K562 (cell line): ENCODE measurements around the gene FBXO9. TPM values are rescaled to one million over a fixed set of nuclear protein-coding genes. Genes with fewer than 3 reads are reported as not detected.

Source experiments
- ATAC-seq: fragments of 200-7000 bp; cut with Tn5 transposase; 3 replicates; pipeline ENCODE4 v1.9.1; 2020; ENCODE audit warnings: moderate library complexity
- BruUV-seq: library from RNA; stranded (reverse); fragments of 400-500 nt; replicated peaks from 2 replicates; lab custom pipeline; 2021; lab: Mats Ljungman, UMichigan
- CTCF ChIA-PET: fragments of 300-600 bp; formaldehyde crosslinking; extraction: SDS; loops from one replicate; lab custom pipeline; 2021; ENCODE audit warnings: low intra/inter-chr PET ratio; lab: Yijun Ruan, JAX
- POLR2A ChIA-PET: fragments of 300-600, 350-650 bp; sonication (Branson Sonifier 250); formaldehyde crosslinking; extraction: SDS; loops from one replicate; lab custom pipeline; 2021; ENCODE audit warnings: antibody characterized with exemption, inconsistent platforms; lab: Yijun Ruan, JAX
- DNase-seq, 4 experiments: peaks; one replicate each; pipeline versions ENCODE4 v3.0.0 to v3.0.0-alpha.2; 2011 to 2018; ENCODE audit warnings: low spot score in 3 of 4, mixed read lengths in 3 of 4; ENCODE audit errors: extremely low read depth in 1 of 4
- FAIRE-seq: peaks from 2 replicates; lab custom pipeline; 2011; peaks lifted over from hg19 to GRCh38; lab: Jason Lieb, UNC
- H2AFZ ChIP-seq: 2 replicates; pipeline ENCODE4 v1.6.0; 2011; ENCODE audit warnings: low read depth, low read length, control low read depth, inconsistent platforms
- H3K27ac ChIP-seq: fragments of 200-600 bp; 3 replicates; pipeline ENCODE4 v1.8.0; 2011; ENCODE audit warnings: low read depth, mild to moderate bottlenecking, control low read depth, inconsistent platforms, low read length, moderate library complexity, mixed read lengths; ENCODE audit errors: extremely low read depth
- H3K27me3 ChIP-seq, 2 experiments: fragments of 300-600 bp in 1 of 2; 2 replicates in 1 of 2; 3 replicates in 1 of 2; pipeline versions ENCODE4 v1.6.0 to v1.8.0; 2011; ENCODE audit warnings: inconsistent platforms in 2 of 2, low read length in 2 of 2, mild to moderate bottlenecking in 1 of 2, mixed read lengths in 1 of 2, moderate library complexity in 1 of 2; ENCODE audit not compliant: control insufficient read depth in 2 of 2, insufficient read depth in 2 of 2
- H3K36me3 ChIP-seq: fragments of 300-600 bp; 3 replicates; pipeline ENCODE4 v1.8.0; 2011; ENCODE audit warnings: mild to moderate bottlenecking, low read length, inconsistent platforms; ENCODE audit not compliant: control insufficient read depth, insufficient read depth
- H3K4me1 ChIP-seq, 2 experiments: fragments of 200-600 bp in 1 of 2; replicated peaks in 1 of 2; 2 replicates in 1 of 2; 3 replicates in 1 of 2; pipeline versions ENCODE4 v1.5.1 to v1.8.0; 2011; ENCODE audit warnings: inconsistent platforms in 2 of 2, low read length in 2 of 2, mild to moderate bottlenecking in 1 of 2, mixed read lengths in 1 of 2, moderate library complexity in 1 of 2; ENCODE audit not compliant: control insufficient read depth in 2 of 2, insufficient read depth in 2 of 2
- H3K4me2 ChIP-seq: 2 replicates; pipeline ENCODE4 v1.6.1; 2011; ENCODE audit warnings: low read length, control low read depth, inconsistent platforms, mixed read lengths; ENCODE audit not compliant: insufficient read depth
- H3K4me3 ChIP-seq: fragments of 200-600 bp; sonication (generic), shearing (Covaris generic); 2 replicates; pipeline ENCODE4 v1.5.1; 2016; ENCODE audit warnings: control low read depth, inconsistent platforms
- H3K79me2 ChIP-seq: fragments of 200-600 bp; 3 replicates; pipeline ENCODE4 v1.8.0; 2011; ENCODE audit warnings: low read length, inconsistent platforms; ENCODE audit not compliant: control insufficient read depth, insufficient read depth
- H3K9ac ChIP-seq, 2 experiments: 2 replicates each; pipeline versions ENCODE4 v1.6.0 to v1.6.1; 2011; ENCODE audit warnings: low read depth in 2 of 2, low read length in 2 of 2, control low read depth in 1 of 2, inconsistent platforms in 1 of 2, mild to moderate bottlenecking in 1 of 2, mixed read lengths in 1 of 2; ENCODE audit not compliant: insufficient read depth in 1 of 2
- H3K9me1 ChIP-seq: one replicate; pipeline ENCODE4 v1.6.0; 2011; ENCODE audit warnings: inconsistent platforms, mild to moderate bottlenecking, low read length, moderate library complexity; ENCODE audit not compliant: control insufficient read depth, insufficient read depth
- H3K9me3 ChIP-seq: replicated peaks from 2 replicates; pipeline ENCODE4 v1.5.1; 2011; ENCODE audit warnings: low read depth, low read length, inconsistent platforms; ENCODE audit not compliant: control insufficient read depth, insufficient read depth
- H4K20me1 ChIP-seq: replicated peaks from 2 replicates; pipeline ENCODE4 v1.6.1; 2011; ENCODE audit warnings: low read length, inconsistent platforms, mixed read lengths; ENCODE audit not compliant: control insufficient read depth, insufficient read depth
- BRD9 ChIP-seq: fragments of 450-650 bp; IDR thresholded peaks from 2 replicates; pipeline ENCODE4 v1.6.1; 2018; ENCODE audit warnings: low read depth; ENCODE audit not compliant: partially characterized antibody
- CBFA2T2 ChIP-seq: fragments of 450-650 bp; conservative IDR thresholded peaks from 2 replicates; pipeline ENCODE4 v1.6.1; 2017; ENCODE audit warnings: mild to moderate bottlenecking
- CBX2 ChIP-seq: fragments of 200-600 bp; sonication (generic); IDR thresholded peaks from one replicate; pipeline ENCODE4 v1.6.1; 2012; ENCODE audit warnings: mild to moderate bottlenecking, low read length, inconsistent platforms; ENCODE audit not compliant: insufficient read depth, poor library complexity, severe bottlenecking
- CBX8 ChIP-seq: fragments of 200-600 bp; sonication (generic); IDR thresholded peaks from 2 replicates; pipeline ENCODE4 v1.6.1; 2012; ENCODE audit warnings: borderline replicate concordance, mixed run types, low read depth, mild to moderate bottlenecking, moderate library complexity, mixed read lengths, low read length, control low read depth, inconsistent platforms; ENCODE audit not compliant: poor library complexity, severe bottlenecking; ENCODE audit errors: extremely low read depth
- EZH2 ChIP-seq: IDR thresholded peaks from 2 replicates; pipeline ENCODE4 v1.6.1; 2012; ENCODE audit warnings: low read depth, mild to moderate bottlenecking, inconsistent platforms, low read length, borderline replicate concordance
- HDAC1 ChIP-seq, 2 experiments: fragments of 450-650 bp; IDR thresholded peaks; 2 replicates each; pipeline ENCODE4 v1.6.1; 2016 to 2017; ENCODE audit warnings: inconsistent platforms in 1 of 2, mild to moderate bottlenecking in 1 of 2, moderate library complexity in 1 of 2
- HMG20B ChIP-seq: fragments of 250-450 bp; sonication (Bioruptor Pico); IDR thresholded peaks from 2 replicates; pipeline ENCODE4 v1.5.0; 2021; ENCODE audit warnings: mild to moderate bottlenecking
- JUNB ChIP-seq: fragments of 450-650 bp; formaldehyde crosslinking; conservative IDR thresholded peaks from 2 replicates; pipeline ENCODE4 v1.4.0; 2020; ENCODE audit warnings: mild to moderate bottlenecking
- NFATC3 ChIP-seq: fragments of 450-650 bp; IDR thresholded peaks from 2 replicates; pipeline ENCODE4 v1.6.1; 2017; ENCODE audit warnings: mild to moderate bottlenecking
- PML ChIP-seq: IDR thresholded peaks from 2 replicates; pipeline ENCODE4 v1.6.1; 2012; ENCODE audit warnings: low read length, inconsistent platforms
- RCOR1 ChIP-seq, 2 experiments: IDR thresholded peaks; 2 replicates each; pipeline ENCODE4 v1.6.1; 2012; ENCODE audit warnings: low read depth in 2 of 2, low read length in 2 of 2, borderline replicate concordance in 1 of 2, improper control_type of control experiment in 1 of 2
- SMARCA5 ChIP-seq: fragments of 450-650 bp; IDR thresholded peaks from 2 replicates; pipeline ENCODE4 v1.6.1; 2016
- SP1 ChIP-seq: sonication (generic); formaldehyde crosslinking; IDR thresholded peaks from 2 replicates; pipeline ENCODE4 v1.8.1; 2022; ENCODE audit warnings: mild to moderate bottlenecking, missing genetic modification reagents
- TARDBP ChIP-seq: fragments of 450-650 bp; IDR thresholded peaks from 2 replicates; pipeline ENCODE4 v1.6.1; 2016
- TRIM24 ChIP-seq, 2 experiments: fragments of 450-650 bp; IDR thresholded peaks; 2 replicates each; pipeline ENCODE4 v1.6.1; 2016
- ZBTB34 ChIP-seq: fragments of 250-450 bp; sonication (Bioruptor Pico); IDR thresholded peaks from 2 replicates; pipeline ENCODE4 v1.8.0; 2021; ENCODE audit warnings: mild to moderate bottlenecking, moderate library complexity
- in situ Hi-C: fragments of 300-500 bp; cut with MboI; formaldehyde crosslinking; loops from 4 replicates; pipeline ENCODE4 v1.15.0; 2018; ENCODE audit warnings: inconsistent platforms, mixed read lengths
- intact Hi-C: fragments of 100-400 bp; cut with micrococcal nuclease; formaldehyde crosslinking; loops from 2 replicates; pipeline ENCODE4 v1.14.2; 2022
- polyA plus RNA-seq, 8 experiments: library from polyadenylated mRNA; depleted of rRNA in 4 of 8; stranded (reverse) in 5 of 8; unstranded in 3 of 8; fragments of >200 nt; fragmentation: Nextera tagmentation in 2 of 8; fragmentation: Illumina TruSeq in 1 of 8; extraction: Ambion mirVana in 2 of 8; extraction: Trizol in 1 of 8; gene quantifications; 2 replicates each; pipeline versions ENCODE4 v1.2.1 to v1.2.3, GENCODE V29; 2011 to 2014; ENCODE audit warnings: inconsistent platforms in 1 of 8, missing spikeins in 1 of 8
- total RNA-seq, 7 experiments: library from RNA; depleted of rRNA in 6 of 7; stranded (reverse); fragments of >200 nt in 6 of 7; fragmentation: Illumina TruSeq in 2 of 7; extraction: Trizol in 2 of 7; gene quantifications; 2 replicates each; pipeline versions ENCODE4 v1.2.1 to v1.2.3, GENCODE V29; 2011 to 2021; ENCODE audit warnings: low replicate concordance in 1 of 7
- TF ChIP-seq, protein P1 (sequence below): fragments of 250-450 bp; sonication (Bioruptor Pico); IDR thresholded peaks from 2 replicates; pipeline ENCODE4 v1.8.0; 2022; ENCODE audit warnings: inconsistent platforms, mild to moderate bottlenecking, moderate library complexity, borderline replicate concordance
- TF ChIP-seq, protein P2 (sequence below): sonication (generic); formaldehyde crosslinking; IDR thresholded peaks from 2 replicates; pipeline ENCODE4 v1.8.0; 2022; ENCODE audit warnings: missing genetic modification reagents, mild to moderate bottlenecking, moderate library complexity, borderline replicate concordance
- TF ChIP-seq, protein P3 (sequence below): fragments of 250-450 bp; sonication (Bioruptor Pico); IDR thresholded peaks from 2 replicates; pipeline ENCODE4 v1.8.0; 2022; ENCODE audit warnings: moderate library complexity, mild to moderate bottlenecking, inconsistent platforms
- TF ChIP-seq, protein P4 (sequence below): fragments of 450-650 bp; formaldehyde crosslinking; IDR thresholded peaks from 2 replicates; pipeline ENCODE4 v1.4.0; 2022; ENCODE audit warnings: mild to moderate bottlenecking, moderate library complexity

Gene FBXO9
- total and polyA plus RNA-seq, 9 of the 15 experiments (the other 6 are each of a cell fraction or from before 2014, with no cell fraction given): 10.1 to 85.3 (median 51.4) TPM

DNA sequence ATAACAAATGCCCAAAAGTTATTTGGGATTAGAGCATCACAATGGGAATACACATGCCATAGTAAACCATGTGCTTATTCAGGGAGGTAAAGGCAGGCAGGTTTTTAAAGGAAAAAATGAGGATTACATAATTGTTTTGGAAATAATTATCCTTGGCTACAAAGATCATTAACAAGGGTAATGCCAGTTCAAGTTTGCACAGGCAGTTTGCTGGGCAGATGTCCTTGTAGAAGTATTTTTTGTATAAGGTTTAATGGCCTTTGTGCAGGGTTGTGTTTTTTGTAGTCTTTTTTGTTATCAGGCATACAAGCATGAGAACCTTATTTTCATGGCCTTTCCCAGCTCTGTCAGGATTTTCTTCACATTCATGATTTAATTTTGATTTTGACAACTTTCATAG lies 24.7 kb downstream of the FBXO9 start:
- no peaks in the 10 kb centered on the region for H4K20me1 ChIP-seq
- in situ Hi-C loops: no loop called here
- H3K36me3 ChIP-seq: peaks cover 90% of the 10 kb centered on the region
- no peak overlapping the region for H3K4me2 ChIP-seq
- no peak for TF ChIP-seq HDAC1 (IDR thresholded peaks at IDR 0.05)
- TF ChIP-seq, protein P1, sequence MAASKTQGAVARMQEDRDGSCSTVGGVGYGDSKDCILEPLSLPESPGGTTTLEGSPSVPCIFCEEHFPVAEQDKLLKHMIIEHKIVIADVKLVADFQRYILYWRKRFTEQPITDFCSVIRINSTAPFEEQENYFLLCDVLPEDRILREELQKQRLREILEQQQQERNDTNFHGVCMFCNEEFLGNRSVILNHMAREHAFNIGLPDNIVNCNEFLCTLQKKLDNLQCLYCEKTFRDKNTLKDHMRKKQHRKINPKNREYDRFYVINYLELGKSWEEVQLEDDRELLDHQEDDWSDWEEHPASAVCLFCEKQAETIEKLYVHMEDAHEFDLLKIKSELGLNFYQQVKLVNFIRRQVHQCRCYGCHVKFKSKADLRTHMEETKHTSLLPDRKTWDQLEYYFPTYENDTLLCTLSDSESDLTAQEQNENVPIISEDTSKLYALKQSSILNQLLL: no peak
- TF ChIP-seq HMG20B (CRISPR knock-in tag): no peak
- no peak for TF ChIP-seq PML
- TF ChIP-seq CBX2: no peak
- no peak for TF ChIP-seq JUNB (CRISPR knock-in tag)
- TF ChIP-seq CBFA2T2: no peak
- TF ChIP-seq CBX8: no peak
- TF ChIP-seq SP1 (CRISPR knock-in tag): no peak
- TF ChIP-seq ZBTB34 (CRISPR knock-in tag): no peak
- TF ChIP-seq, protein P2, sequence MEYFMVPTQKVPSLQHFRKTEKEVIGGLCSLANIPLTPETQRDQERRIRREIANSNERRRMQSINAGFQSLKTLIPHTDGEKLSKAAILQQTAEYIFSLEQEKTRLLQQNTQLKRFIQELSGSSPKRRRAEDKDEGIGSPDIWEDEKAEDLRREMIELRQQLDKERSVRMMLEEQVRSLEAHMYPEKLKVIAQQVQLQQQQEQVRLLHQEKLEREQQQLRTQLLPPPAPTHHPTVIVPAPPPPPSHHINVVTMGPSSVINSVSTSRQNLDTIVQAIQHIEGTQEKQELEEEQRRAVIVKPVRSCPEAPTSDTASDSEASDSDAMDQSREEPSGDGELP: no peak
- no peak for TF ChIP-seq RCOR1 (IDR thresholded peaks at IDR 0.05; ENCODE audit: borderline replicate concordance in 1 of 2, low read depth in 2 of 2, low read length in 2 of 2)
- TF ChIP-seq TRIM24 (IDR thresholded peaks at IDR 0.05): no peak
- TF ChIP-seq, protein P3, sequence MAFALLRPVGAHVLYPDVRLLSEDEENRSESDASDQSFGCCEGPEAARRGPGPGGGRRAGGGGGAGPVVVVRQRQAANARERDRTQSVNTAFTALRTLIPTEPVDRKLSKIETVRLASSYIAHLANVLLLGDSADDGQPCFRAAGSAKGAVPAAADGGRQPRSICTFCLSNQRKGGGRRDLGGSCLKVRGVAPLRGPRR (CRISPR knock-in tag): no peak
- no peak for TF ChIP-seq SMARCA5
- TF ChIP-seq NFATC3: no peak
- TF ChIP-seq EZH2: no peak
- TF ChIP-seq TARDBP: no peak
- TF ChIP-seq, protein P4, sequence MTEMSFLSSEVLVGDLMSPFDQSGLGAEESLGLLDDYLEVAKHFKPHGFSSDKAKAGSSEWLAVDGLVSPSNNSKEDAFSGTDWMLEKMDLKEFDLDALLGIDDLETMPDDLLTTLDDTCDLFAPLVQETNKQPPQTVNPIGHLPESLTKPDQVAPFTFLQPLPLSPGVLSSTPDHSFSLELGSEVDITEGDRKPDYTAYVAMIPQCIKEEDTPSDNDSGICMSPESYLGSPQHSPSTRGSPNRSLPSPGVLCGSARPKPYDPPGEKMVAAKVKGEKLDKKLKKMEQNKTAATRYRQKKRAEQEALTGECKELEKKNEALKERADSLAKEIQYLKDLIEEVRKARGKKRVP: no peak
- TF ChIP-seq BRD9: no peak
- no peak overlapping the region for H3K9ac ChIP-seq
- H3K9me1 ChIP-seq: no peaks in the 10 kb centered on the region
- no TSS peak for BruUV-seq
- H3K9me3 ChIP-seq: no peaks in the 10 kb centered on the region
- no peak for DNase-seq
- H3K4me1 ChIP-seq: no peaks in the 10 kb centered on the region
- H3K79me2 ChIP-seq: no peaks in the 10 kb centered on the region
- intact Hi-C loops: no loop called here
- ATAC-seq: no peak
- no peak overlapping the region for H3K27ac ChIP-seq
- POLR2A ChIA-PET: no interaction called here
- no peak overlapping the region for H2AFZ ChIP-seq
- H3K4me3 ChIP-seq: no peak overlapping the region
- FAIRE-seq: no peak
- H3K27me3 ChIP-seq: no peaks in the 10 kb centered on the region
- CTCF ChIA-PET: no interaction called here
